AG10803 (cell line): ENCODE measurements around the gene DAGLA.
"Not testable (repeated sequence)": the region's sequence is repeated elsewhere in the genome, so short reads cannot be mapped to it uniquely, and the experiment has no call there.

ENCODE experiments used
- DNase-seq: peaks from one replicate; pipeline ENCODE4 v3.0.0; 2010; ENCODE audit warnings: low read depth
- H3K4me3 ChIP-seq: 2 replicates; pipeline ENCODE4 v1.5.1; 2011; ENCODE audit warnings: mild to moderate bottlenecking, low read length, control low read depth
- CTCF ChIP-seq: conservative IDR thresholded peaks from 2 replicates; pipeline ENCODE4 v1.5.1; 2011; ENCODE audit warnings: mild to moderate bottlenecking, low read length, control low read depth, inconsistent platforms

The DAGLA gene

GRCh38 chr11:61642162-61642561 lies 38.0 kb upstream of the DAGLA start:
- no peak for TF ChIP-seq CTCF
- DNase-seq: no peak
- H3K4me3 ChIP-seq: no peak overlapping the region

DNA sequence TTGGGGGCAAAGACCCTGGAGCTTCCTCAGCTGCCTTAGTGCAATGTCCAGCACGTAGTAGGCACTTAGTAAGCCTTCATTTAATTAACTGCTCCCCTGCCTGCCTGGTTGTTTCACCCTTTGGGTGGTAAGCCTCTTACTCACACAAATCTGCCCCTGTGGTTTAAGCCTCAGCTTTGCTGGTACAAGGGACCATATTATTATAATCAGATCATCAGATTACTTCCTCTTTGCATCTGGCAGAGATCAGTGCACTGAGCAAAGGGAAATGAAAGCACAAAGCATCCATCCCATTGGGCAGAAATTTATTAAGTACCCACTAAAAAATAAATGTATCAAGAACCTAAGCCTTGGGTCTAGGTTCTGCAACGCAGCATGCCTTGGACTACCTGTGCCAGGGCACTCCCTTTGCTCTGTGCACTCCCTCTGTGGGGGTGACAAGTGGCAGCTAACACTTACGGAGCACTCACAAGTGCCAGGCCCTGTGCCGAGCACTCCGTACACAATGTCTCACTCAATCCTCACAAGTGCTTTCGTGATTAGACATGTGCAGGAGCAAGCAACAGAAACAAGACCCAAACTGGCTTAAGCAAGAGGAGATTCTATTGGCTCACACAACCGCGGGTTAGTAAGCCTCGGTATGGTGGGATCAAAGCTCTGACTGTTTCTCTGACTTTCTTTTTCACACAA lies 34.9 kb upstream of the DAGLA start:
- no peak for DNase-seq
- H3K4me3 ChIP-seq: no peak overlapping the region
- TF ChIP-seq CTCF: no peak

DNA sequence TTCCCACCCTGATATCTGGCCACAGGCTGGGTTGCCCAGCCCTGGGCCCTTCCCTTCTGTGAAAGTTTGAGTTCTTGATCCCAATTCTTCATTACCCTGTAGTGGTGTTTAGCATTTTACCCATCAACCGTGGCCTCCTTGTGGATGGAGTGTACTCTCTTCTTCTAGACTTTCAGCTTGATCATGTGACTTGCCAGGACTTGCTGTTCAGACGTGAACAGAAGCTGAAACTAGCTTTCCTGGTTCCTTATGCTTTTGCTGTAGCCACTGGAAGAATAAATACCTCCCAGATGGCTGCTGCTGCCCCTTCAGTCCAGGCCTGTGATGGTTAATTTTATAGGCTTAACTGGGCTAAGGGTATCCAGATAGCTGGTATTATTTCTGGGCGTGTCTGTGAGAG lies 32.7 kb upstream of the DAGLA start:
- TF ChIP-seq CTCF: no peak
- no peak for DNase-seq
- no peak overlapping the region for H3K4me3 ChIP-seq

DNA sequence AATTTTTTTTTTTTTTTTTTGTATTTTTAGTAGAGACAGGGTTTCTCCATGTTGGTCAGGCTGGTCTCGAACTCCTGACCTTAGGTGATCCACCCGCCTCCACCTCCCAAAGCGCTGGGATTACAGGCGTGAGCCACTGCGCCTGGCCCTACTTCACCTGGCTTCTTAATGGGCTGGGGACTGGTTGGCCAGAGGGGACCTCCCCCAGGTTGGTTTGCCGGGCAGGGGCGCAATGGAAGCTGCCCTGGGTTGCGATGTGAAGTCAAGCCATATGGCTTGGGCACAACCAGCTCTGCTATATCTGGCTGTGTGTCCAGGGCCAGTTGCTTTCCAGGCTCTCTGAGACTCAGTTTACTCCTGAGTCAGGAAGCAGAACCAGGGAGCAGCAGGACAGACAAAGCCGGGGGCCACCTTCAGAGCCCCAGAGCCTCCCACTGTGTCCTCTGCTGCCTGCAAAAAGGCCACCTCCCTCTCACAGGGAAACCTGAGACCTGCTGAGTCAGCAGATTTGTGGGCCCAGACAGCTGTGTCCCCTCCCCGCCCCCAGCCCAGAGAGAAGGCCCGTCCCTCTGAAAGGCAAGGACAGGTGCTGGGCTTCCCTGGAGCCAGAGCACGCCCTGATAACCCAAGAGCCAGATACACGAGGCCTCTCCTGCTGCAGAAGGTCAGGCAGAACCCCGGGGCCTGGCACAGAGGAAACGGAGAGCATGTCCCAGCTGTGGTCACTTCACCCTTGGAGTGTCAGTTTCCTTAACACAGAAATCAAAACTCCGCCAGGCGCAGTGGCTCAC lies 29.2 kb upstream of the DAGLA start:
- no peak for TF ChIP-seq CTCF
- no peak for DNase-seq
- H3K4me3 ChIP-seq: no peak overlapping the region

DNA sequence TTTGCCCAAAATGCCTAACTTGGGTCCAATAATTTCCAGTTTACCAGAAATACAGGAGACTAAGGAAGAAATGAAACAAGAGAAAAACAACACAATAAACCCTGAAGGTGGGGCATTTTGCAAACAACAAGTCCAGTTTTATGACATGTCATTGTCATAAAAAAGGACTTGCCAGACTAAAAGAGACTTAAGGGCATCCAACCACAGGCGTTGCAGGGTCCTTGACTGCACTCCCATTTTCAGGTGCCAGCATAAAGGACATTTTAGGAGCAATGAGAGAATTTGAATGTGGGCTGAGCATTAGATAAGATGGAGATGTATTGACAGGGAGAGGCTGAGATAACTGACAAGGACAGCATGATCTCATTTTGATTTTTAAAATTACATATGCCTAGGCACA lies 28.1 kb upstream of the DAGLA start:
- no peak for DNase-seq
- TF ChIP-seq CTCF: no peak
- no peak overlapping the region for H3K4me3 ChIP-seq

- DNase-seq: no peak
- TF ChIP-seq CTCF: no peak
- H3K4me3 ChIP-seq: no peak overlapping the region
These were observed 25.8 kb upstream of the DAGLA start for GRCh38 chr11:61654397-61654829.

GRCh38 chr11:61655266-61656159 lies 24.7 kb upstream of the DAGLA start:
- H3K4me3 ChIP-seq, DNase-seq: not testable (repeated sequence)
